NCI-H2196 (cell line): Measurements from ENCODE around the gene LDLR.
"Not testable (repeated sequence)": the region's sequence is repeated elsewhere in the genome, so short reads cannot be mapped to it uniquely, and the experiment has no call there.

Experiments
- DNase-seq: peaks from one replicate; lab custom pipeline; 2025; ENCODE audit not compliant: unreplicated experiment; lab: John Stamatoyannopoulos, UW

LDLR gene

GRCh38 chr19:11169896-11170678, 80.8 kb downstream of the LDLR start:
- no peak for DNase-seq

DNA sequence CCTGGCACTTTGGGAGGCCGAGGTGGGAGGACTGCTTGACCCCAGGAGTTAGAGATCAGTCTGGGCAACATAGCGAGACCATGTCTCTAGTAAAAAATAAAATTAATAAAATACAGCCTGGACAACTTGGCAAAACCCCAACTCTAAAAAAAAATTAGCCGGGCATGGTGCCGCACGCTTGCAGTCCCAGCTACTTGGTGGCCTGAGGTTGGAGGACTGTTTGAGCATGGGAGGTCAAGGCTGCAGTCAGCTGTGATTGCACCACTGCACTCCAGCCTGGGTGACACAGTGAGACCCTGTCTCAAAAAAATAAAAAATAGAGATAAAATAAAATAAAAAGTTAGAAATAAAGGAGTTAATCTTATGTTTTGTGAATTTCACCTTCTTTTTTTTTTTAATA, 81.9 kb downstream of the LDLR start:
- no peak for DNase-seq

DNA sequence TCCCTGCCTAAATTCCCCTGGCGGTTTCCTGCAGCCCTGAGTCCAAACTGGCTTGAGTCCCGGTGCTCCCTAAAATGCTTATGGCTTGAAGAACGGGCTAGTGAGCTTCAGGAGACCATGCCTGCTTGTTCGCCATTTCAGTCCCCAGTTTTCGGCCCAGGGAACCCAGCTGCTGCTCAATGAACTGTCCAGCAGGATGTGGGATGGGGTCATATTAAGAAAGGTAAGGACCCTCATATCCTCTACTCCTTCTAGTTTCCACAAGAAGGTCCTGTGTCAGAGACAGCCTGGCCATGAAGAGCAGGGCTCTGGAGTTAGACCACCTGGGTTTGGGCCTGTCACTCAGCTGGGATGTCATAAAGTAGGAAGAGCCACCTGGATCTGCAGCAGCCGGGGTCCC, 83.3 kb downstream of the LDLR start:
- DNase-seq = no peak

- no peak for DNase-seq
Measured at GRCh38 chr19:11173516-11174155, 84.4 kb downstream of the LDLR start.

- DNase-seq = no peak
Measured at GRCh38 chr19:11174336-11174735, 85.1 kb downstream of the LDLR start.

DNA sequence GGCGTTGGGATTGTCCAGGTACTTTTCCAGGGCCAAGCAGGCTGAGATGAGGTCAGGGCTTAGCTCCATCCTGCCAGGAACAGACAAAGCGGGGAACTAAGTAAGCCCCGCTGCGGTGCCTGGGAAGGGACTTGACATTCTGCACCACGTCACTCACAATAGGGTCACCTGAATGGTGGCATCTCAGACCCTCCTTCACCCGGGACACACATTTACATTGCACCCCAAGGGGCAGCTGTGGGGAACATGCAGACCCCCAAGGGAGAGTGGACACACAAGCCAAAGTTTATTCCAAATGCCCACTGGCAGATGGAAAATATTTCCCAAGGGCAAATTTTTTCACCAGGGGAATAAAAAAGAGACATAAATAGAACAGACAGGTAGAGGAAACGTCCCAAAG, 86.7 kb downstream of the LDLR start:
- DNase-seq = no peak

DNA sequence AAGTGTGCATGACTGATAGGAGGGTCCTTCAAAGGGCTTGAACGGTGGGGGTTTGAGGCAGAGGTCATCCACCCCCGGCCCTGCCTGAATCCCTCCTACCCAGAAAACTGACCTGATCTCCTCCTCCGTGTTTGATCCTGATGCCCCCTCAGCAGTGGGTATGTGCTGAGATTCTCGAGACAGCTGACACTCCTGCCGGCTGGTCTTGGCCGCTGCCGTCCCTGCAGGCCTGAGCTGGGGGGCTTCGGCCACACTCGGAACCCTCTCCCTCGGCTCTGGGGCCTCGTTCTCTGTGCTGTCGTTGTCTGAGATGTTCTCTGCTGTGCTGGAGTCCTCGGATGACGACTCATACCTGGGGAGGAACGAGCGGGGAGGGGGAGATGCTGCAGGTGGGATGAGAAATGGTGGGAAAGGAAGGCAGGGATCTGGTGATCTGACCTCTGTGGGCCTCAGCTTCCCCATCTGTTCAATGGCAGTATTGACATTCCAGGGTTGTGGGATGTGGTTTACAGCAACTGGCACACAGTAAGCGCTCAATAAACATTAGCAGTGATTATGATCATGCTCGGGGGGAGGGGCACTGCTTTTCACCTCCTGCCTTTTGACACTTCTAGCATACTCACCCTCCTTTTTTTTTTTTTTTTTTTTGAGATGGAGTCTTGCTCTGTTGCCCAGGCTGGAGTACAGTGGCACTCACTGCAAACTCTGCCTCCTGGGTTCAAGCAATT, 87.4 kb downstream of the LDLR start:
- DNase-seq = no peak

DNA sequence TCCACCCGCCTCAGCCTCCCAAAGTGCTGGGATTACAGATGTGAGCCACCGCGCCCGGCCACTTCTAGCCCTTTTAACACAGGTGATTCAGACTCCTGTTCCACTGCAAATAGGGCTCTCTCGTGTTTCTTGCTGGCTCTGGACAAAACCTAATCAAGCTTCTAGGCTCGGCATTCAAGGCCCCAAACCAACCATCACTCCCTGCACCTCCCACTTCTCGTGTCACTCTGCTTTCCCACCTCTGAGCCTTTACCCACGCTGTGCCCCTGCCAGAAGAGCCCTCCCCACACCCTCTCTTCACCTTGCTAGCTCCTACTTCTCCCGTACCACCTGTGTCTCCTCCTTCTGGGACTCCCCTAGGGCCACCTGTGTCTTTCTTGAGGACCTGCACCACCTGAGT, 88.3 kb downstream of the LDLR start:
- no peak for DNase-seq

DNA sequence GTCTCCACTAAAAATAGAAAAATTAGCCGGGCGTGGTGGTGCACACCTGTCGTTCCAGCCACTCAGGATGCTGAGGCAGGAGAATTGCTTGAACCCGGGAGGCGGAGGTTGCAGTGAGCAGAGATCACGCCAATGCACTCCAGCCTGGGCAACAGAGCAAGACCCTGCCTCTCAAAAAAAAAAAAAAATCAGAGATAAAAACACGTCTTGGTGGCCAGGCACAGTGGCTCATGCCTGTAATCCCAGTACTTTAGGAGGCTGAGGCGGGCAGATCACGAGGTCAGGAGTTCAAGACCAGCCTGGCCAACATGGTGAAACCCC, 89.8 kb downstream of the LDLR start:
- not testable (repeated sequence) for DNase-seq

- no peak for DNase-seq
Measured at GRCh38 chr19:11179716-11180297, 90.5 kb downstream of the LDLR start.

GRCh38 chr19:11180346-11180745, 91.1 kb downstream of the LDLR start:
- no peak for DNase-seq

DNA sequence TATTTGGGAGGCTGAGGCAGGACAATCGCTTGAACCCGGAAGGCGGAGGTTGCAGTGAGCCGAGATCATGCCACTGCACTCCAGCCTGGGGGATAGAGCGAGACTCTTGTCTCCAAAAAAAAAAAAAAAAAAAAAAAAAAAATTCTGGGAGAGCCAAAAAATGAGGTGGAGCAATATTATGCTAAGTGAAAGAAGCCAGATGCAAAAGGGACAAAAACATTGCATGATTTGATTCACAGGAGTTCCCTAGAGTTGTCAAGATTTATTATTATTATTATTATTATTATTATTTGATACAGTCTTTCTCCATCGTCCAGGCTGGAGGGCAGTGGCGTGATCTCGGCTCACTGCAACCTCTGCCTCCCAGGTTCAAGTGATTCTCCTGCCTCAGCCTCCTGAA, 91.7 kb downstream of the LDLR start:
- DNase-seq = not testable (repeated sequence)

DNA sequence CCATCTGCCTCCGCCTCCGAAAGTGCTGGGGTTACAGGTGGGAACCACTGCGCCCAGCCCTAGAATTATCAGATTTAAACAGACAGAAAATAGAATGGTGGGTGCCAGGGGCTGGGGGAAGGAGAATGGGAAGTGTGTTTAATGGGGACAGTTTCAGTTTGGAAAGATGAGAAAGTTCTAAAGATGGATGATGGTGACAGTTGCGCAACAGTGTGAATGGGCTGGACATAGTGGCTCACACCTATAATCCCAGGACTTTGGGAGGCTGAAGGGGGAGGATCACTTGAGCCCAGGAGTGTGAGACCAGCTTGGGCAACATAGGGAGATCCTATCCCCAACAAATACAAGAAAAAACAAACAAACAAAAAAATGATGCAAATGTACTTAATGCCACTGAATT, 92.2 kb downstream of the LDLR start:
- no peak for DNase-seq
